NCI-H774 (cell line): ENCODE data around the gene ZBED4.
"Not testable (repeated sequence)": the region's sequence is repeated elsewhere in the genome, so short reads cannot be mapped to it uniquely, and the experiment has no call there.

Experiments
- DNase-seq: peaks from one replicate; lab custom pipeline; 2025; lab: John Stamatoyannopoulos, UW

The ZBED4 gene

DNA sequence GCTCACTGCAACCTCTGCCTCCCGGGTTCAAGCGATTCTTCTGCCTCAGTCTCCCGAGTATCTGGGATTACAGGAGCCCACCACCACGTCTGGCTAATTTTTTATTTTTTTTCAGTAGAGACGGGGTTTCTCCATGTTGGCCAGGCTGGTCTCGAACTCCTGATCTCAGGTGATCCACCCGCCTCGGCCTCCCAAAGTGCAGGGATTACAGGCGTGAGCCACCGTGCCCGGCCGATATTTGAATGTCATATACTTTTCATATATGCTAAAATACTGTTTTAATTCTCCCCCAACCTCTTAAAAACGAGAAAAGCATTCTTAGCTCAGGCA is 1.1 kb upstream of the ZBED4 start:
- DNase-seq = not testable (repeated sequence)

DNA sequence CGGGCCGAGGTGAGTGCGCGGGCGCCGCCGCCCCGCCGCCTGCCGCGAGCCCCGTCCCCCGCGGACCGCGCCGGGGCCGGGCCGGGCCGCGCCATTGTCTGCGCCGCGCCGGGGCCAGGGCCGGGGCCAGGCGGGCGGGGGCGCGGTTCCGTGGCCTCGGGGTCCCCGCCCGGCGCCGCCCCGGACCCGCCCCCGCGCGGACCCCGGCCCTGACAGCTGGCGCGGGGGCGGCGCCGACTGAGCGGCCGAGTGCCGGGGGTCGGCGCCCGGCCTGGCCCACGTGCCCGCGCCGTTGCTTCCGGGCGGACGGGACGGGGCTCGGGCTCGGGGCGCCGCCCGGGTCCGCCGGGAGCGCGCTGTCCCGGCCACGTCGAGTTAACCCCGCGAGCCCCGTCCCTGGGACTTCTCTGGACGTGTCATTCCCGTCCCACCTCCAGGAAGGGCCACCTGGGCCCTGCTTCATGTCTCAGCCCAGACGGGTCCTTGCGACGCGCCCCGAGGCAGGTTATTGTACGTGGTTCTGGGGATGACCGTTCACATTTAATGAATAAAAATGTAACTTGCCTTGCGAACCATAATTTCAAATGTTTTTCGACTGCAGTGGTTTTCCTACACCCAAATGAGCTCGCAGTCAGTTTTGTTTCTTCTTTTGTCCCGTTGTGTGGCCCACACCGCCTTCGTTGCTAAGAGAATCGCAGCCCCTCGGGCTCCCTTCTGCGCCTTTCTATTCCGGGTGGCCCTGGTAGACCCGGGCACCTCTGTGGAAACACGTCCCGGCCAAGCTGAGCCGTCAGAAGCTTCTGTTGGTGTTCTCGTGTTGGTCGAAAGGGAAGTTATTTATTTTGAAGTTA is 562 bp downstream of the ZBED4 start:
- no peak for DNase-seq

DNA sequence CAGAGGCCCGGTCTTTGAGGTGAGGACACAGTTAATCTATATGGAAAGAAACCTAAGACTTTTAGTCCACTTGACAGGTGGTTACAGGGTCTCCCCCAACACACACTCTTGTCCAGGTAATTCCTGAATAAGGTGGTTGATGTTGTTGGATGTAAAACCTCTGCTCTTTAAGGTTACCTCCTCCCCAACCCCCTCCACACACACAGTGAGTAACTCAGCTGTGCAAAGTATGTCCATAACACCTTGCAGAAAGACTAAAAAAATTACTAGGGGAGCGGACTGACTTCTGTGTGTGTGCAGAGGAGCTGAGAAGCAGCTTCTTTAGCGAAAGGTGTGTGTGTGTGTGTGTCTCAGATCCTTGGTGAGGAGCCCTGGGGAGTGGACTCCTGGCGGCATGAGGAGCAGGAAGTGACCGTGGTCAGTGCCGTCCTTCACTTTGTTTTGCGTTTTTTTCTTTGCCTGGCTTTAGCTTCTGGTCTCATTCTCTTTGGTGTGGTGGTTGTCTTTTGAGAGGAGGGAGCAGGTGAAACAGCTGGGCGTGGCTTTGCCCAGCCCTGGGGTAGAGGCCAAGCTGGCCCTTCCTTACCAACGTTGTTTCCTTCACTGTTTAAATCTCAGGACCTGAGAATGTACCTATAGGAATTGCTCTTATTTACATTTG is 1.7 kb downstream of the ZBED4 start:
- DNase-seq = no peak

DNA sequence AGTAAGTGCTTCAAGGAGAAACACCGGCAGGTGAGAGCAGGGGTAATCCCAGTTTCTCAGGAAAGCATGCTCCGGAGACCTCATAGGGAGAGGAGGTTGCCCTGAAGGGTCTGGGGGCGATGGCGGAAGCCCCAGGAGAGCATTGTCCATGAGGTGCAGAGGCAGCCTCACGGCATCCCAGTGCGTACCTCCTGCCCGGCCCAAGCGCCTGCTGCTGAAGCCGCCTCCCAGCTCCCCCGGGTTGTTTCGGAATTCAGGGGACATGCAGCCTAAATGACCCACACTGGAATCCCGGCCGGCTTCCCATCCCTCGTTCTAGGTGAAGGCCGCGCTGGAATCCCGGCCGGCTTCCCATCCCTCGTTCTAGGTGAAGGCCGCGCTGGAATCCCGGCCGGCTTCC is 2.7 kb downstream of the ZBED4 start:
- DNase-seq = no peak

DNA sequence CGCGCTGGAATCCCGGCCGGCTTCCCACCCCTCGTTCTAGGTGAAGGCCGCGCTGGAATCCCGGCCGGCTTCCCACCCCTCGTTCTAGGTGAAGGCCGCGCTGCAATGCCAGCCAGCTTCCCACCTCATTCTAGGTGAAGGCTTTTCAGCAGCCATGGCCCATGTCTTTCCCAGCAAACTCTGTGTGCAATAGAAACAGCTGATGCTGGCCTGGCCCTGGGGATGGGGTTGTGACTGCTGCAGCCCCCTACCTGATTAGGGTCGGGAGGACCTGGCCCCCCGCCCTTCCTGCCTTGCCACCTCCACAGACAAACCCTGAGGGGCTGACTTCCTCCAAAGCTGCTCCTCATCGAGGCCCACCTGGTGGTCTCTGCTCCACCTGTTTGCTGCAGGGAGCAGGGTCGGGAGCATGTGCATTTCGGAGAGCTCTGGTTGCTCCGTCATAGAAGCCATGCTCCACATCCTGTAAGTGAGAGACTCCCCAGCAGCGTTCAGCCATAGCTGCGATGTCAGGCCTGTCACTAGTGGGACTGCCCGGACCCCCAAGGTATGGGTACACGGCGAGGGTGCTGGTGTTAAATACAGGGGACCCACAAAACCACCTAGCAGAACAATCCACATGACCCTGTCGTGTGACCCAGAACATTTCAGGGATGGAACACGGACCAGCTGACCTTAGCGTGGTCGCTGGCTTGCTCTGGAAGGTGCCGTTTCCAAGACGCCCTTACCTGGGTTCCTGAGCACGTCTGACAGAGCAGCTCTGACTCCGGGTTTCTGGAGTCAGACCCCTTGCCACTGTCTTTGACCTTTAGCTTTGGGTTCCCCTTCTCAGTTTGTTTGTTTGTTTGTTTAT is 3.3 kb downstream of the ZBED4 start:
- DNase-seq = no peak

DNA sequence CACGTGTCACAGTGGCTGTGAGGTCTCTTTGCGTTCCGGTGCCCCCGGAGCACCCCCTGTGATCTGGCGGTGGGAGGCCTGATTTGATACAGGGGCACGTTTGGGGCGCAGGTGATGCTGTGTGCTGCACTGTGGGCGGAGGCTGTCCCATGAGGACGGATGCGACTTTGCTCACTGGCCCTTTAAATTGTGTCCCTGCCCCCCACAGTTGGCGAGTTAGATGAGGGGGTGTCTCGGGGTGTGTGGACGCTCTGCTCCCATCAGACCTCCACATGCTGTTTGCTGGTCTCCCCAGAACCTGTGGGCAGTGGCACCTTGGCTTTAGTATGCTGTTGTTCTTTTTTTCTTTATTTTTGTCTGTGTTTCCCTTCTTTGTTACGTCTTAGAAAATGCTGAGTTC is 5.2 kb downstream of the ZBED4 start:
- no peak for DNase-seq

DNA sequence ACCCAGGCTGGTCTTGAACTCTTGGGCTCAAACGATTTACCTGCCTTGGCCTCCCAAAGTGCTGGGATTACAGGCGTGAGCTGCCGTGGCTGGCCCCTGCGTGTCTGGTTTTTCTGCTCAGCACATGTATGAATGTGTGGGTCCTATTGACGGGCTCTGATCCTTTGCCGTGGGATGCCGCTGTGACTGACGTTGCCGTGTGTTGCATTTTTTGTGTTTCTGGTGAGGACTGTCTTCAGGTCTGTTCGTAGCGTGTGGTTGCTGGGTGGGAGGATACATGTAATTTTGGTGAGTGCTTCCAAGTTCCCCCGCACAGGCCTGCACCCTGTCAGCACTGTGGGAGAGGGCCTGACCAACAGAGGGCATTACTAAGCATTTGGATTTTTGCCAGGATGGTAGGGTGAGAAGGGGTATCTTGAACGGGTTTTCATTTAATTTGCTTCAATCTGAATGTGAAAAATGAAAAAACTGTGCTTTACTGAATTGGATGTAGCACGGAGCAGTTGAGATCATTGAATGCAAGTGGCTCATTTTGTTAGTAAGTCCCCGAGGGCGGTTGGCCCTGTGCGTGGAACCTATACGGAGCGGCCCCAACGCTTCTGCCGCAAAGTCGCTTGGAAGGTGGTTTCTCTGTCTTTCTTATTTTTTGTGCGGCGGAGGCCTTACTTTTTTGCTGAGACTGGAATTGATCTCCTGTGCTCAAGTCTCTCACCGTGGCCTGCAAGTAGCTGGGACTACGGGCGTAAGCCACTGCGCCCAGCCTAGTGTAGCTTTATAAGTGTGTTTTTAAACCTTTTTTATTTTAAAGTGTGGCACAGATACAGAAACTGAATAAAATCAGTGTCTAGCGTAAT is 8.2 kb downstream of the ZBED4 start:
- no peak for DNase-seq

DNA sequence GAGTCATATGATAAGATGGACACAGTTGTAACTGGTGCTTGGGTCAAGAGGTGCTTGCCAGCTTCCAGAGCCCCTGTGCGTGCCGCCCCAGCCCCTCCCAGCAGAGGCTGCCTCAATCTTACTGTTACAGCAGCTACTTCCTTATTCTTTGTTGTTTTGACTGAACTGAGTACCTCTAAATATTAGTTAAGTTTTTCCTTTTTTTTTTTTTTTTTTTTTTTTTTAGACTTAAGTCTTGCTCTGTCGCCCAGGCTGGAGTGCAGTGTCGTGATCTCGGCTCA is 8.8 kb downstream of the ZBED4 start:
- no peak for DNase-seq

DNA sequence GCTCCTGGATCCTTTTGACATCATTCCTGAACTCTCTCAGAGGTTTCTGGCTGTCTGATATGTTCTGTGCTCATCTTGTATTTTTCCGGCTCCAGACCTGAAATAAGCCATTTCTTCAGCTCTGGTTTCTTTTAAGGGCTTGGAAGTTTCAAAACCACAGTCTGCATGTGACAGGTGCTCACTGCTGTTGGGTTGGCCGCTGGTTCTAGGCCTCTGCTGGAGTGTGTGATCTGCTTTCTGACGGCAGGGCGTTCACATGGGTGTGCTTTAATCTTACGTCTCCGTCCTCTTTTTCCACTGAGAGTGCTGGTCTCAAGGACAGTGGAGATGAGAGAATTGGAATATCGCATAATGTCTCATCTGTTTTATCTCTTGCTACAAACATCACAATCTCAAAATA is 10.3 kb downstream of the ZBED4 start:
- no peak for DNase-seq

DNA sequence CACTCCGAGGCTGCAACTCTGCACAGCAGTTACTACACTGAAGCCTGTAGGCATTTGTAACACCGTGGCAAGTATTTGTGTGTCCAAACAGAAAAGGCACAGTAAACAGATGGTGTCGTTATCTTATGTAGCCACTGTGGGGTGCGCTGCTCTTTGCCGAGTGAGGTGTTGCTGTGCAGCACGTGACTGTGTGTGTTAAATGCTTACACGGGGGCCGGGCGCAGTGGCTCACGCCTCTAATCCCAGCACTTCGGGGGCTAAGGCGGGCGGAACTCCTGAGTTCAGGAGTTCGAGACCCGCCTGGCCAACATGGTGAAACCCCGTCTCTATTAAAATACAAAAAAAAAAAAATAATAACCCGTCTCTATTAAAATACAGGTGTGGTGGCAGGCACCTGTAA is 11.5 kb downstream of the ZBED4 start:
- DNase-seq = no peak

DNA sequence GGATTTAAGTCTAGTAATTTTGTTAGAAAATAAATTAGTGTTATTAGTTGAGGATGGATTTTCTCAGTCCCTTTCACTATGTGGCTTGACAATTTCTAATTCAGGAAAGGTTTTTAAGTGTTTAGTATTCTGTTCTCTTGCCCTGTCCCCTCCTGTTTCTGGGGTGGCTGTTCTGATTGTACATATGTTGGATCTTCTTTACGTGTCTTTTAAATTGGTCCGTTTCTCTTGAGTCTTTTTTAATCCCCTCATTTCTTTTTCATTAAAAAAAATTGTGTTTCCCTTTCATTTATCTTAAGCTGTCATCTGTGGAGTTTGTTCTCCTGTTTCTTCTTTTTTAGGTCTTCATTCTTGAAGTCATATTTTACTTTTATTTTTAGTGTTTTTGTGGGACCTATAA is 12.5 kb downstream of the ZBED4 start:
- no peak for DNase-seq

DNA sequence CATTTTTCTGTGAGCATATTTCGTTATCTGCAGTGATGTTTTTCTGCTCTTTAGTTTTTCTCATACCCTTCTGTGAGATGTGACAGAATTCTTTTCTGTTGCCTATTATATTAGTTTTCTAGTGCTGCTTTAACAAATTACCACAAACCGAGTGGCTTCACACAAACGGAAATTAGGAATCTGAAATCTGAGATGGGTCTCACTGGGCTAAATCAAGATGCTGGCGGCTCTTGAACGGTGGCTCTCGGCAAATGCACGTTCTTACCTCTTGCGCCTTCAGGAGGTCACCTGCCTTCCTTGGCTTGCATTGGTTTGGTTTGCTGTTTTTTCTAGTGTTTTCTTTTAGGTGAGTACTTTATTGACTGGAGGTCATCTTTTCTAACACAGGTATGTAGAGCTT is 13.0 kb downstream of the ZBED4 start:
- DNase-seq = no peak

DNA sequence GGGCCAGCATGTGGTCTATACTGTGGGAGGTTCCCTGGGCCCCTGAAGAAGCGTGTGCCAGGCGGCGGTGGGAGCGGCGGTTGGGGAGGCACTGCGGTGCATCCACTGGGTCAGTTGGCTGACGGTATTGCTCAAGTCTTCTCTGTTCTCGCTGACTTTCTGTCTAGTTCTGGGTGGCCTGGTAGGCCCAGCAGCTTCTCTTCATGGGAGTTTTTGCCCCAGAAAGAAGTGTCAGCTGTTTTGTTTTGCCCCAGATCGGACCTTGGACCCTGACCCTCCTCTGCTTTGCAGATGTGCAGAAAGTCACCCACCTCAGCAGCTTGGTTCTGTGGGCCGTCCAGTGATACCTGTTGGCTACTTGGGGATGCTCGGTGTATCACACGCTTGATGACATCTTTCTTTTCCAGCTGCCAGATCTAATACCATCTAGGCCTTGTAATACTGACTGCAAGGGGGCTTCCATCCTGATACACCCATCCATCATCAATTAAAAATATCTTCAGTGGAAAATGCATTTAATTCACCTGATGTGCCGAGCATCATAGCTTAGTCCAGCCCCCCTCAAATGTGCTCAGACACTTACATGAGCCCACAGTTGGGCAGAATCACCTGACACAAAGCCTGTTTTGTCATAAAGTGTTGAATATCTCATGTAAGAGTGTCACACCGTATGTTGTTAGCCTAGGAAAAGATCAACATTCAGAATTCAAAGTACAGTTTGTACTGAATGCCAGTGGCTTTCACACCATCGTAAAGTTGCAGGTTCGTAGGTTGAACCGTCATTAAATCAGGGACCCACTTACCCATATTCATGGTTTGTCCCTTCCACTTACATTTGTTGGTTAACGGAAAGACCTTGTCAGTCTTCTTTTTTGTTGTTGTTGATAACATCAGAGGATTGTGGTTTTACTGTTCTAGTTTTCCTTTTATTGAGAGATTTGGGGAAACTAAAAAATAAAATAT is 13.9 kb downstream of the ZBED4 start:
- DNase-seq = no peak

DNA sequence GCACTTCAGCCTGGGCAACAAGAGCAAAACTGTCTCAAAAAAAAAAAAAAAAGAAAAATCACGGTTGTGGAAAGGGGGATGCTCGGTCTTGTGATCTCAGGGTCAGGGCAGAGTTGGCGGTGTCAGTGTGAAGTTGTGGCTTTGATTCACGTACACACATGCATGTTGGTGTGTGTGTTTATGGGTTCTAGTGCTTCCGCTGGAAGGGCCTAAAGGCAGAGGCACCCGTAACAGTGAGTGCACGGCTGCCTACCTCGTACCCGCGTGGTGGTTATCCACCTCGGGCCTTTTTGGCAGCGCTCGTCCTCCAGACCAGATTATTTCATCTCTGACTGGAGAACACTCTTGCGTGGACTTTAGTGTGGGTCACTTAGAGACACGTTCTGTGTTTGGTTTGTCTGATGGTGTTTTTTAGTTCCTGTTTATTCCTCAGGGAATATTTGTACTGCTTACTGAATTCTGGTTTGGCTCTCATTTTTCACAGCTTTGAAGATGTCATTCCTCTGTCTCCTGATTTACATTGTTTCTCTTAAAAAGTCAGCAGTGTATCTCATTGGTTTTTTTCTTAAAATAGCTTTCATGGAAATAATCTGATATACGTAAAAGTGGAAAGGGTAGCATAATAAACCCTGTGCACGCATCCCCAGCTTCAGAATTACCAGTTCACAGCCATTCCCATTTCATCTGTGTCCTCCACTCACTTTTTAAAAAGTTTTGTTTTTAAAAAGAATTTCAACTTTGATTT is 15.6 kb downstream of the ZBED4 start:
- no peak for DNase-seq

DNA sequence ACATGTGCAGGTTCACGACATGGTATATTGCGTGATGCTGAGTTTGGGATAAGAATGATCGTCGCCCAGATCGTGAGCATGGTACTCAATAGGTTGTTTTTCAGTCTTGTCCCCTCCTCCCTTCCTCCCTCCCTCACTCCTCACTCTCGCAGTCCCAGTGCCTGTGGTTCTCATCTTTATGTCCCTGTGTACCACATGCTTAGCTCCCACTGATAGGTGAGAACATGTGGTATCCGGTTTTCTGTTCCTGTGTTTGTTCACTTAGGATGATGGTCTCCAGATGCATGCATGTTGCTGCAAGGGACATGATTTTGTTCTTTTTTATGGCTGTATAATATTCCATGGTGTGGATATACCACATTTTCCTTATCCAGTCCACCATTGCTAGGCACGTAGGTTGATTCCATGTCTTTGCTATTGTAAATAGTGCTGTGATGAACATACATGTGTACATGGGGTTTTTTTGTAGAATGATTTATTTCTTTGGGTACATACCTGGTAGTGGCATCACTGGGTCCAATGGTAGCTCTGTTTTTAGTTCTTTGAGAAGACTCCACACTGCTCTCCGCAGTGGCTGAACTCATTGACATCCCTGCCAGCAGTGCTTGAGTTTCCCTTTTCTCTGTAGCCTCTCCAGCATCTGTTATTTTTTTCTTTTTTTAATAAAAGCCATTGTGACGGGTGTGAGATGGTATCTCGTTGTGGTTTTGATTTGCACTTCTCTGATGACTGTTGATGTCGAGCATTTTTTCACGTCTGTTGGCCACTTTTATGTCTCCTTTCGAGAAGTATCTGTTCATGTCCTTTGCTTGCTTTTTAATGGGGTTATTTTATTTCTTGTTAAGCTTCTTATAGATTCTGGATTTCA is 16.4 kb downstream of the ZBED4 start:
- DNase-seq = no peak

DNA sequence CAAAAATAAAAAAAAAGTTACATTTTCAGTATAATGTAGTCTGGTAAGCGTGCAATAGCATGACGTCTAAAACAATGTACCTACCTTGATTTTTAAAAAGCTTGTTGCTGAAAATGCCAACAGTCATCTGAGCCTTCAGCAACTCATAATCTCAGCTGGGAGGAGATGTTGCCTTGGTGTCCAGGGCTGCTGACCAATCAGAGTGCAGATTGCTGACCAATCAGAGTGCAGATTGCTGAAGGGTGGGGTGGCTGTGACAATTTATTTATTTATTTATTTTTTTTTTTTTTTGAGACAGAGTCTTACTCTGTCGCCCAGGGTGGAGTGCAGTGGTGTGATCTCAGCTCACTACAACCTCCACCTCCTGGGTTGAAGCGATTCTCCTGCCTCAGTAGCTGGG is 17.8 kb downstream of the ZBED4 start:
- no peak for DNase-seq

DNA sequence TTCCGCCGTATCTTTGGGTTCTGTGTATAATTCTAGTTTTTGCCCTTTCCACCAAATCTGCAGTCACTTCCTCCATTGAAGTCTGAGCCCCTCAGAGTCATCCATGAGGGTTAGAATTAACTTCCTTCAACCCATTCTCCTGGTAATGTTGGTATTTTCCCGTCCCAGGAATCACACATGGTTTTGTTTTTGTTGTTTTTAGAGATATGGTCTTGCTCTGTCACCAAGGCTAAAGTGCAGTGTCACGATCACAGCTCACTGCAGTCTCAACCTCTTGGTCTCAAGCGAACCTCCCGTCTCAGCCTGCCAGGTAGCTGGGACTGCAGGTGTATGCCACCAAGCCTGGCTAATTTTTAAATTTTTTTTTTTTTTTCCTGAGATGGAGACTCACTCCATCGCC is 18.7 kb downstream of the ZBED4 start:
- DNase-seq = no peak

DNA sequence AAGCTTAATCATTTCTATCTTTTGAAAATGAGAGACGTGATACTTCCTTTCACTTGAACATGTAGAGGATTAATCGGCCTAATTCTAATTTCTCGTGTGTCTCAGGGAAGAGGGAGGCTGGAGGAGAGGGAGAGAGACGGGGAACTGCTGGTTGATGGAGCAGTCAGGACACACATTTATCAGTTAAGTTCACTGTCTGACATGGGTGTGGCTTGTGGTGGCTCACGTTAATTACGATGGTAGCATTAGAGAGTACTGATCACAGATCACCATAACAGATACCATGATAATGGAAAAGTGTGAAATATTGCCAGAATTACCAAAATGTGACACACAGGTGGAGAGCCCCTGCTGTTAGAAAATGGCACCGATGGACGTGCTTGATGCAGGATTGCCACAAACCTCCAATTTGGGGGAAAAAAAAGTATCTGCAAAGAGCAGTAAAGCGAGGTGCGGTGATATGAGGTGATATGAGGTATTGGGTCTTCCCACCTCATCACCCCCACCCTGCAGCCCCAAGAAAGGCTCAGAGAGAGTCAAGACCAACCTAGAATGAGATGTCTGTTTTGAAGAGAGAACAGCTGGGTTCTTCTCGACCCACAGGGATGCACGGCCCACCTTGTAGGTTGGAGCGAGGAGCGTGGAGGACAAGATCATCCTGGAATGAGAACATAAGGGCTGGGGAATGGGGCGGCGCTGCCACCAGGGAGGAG is 19.7 kb downstream of the ZBED4 start:
- no peak for DNase-seq

DNA sequence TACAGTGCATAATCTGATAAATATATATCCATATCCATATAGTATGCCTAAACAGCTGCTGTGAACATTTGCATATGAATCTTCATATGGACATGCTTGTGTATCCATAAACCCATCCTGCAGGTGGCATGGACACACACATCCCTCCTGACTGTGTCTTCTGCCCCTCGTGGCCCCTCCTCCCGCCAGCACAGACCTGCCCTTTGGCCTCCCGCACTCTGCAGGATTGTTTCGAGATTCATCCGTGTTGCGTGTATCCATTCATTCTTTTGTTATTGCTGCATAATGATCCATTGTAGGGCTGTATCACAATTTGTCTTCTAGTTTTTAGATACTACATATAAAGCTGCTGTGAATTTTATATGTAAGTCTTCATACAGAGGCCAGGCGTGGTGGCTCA is 24.0 kb downstream of the ZBED4 start:
- DNase-seq = no peak
